Common myeloid progenitor, CD34-positive (primary cell): ENCODE data around the gene C9orf57.
"Not testable (repeated sequence)": the region's sequence is repeated elsewhere in the genome, so short reads cannot be mapped to it uniquely, and the experiment has no call there.

Experiments
- CTCF ChIA-PET: fragments of 350-600 bp; sonication (Branson Sonifier 250); formaldehyde crosslinking; loops from one replicate; lab custom pipeline; 2021; ENCODE audit warnings: antibody characterized with exemption; lab: Charles Lee
- POLR2A ChIA-PET: fragments of 350-600 bp; sonication (Branson Sonifier 250); formaldehyde crosslinking; loops from one replicate; lab custom pipeline; 2021; ENCODE audit warnings: antibody characterized with exemption; lab: Charles Lee
- DNase-seq, 3 donors: peaks; one replicate each; pipeline versions ENCODE4 v3.0.0 to v3.0.0-alpha.2; 2013
- H3K27ac ChIP-seq, 2 experiments: 1 replicate in 1 of 2; 2 replicates in 1 of 2; pipeline ENCODE4 v1.7.0; 2013; ENCODE audit warnings: inconsistent platforms in 2 of 2, low read length in 2 of 2, mild to moderate bottlenecking in 2 of 2, low read depth in 1 of 2, moderate library complexity in 1 of 2; ENCODE audit not compliant: severe bottlenecking in 2 of 2, insufficient read depth in 1 of 2, poor library complexity in 1 of 2
- H3K27me3 ChIP-seq, 5 experiments: replicated peaks in 2 of 5; 1 replicate in 3 of 5; 2 replicates in 2 of 5; pipeline versions ENCODE4 v1.6.1 to v1.7.0; 2013; ENCODE audit warnings: low read length in 4 of 5, mild to moderate bottlenecking in 2 of 5, moderate library complexity in 2 of 5, inconsistent platforms in 1 of 5; ENCODE audit not compliant: insufficient read depth in 5 of 5, control insufficient read depth in 4 of 5
- H3K36me3 ChIP-seq, 4 experiments: 1 replicate in 2 of 4; 2 replicates in 2 of 4; pipeline versions ENCODE4 v1.6.1 to v1.7.0; 2013; ENCODE audit warnings: low read length in 3 of 4, control low read depth in 1 of 4, mild to moderate bottlenecking in 1 of 4; ENCODE audit not compliant: control insufficient read depth in 4 of 4, insufficient read depth in 4 of 4
- H3K4me1 ChIP-seq, 4 experiments: 1 replicate in 3 of 4; 2 replicates in 1 of 4; pipeline versions ENCODE4 v1.6.1 to v1.7.1; 2013; ENCODE audit warnings: low read length in 3 of 4, mild to moderate bottlenecking in 3 of 4, control low read depth in 1 of 4, inconsistent platforms in 1 of 4, moderate library complexity in 1 of 4; ENCODE audit not compliant: control insufficient read depth in 4 of 4, insufficient read depth in 4 of 4; ENCODE audit errors: control extremely low read depth in 1 of 4
- H3K4me3 ChIP-seq, 7 experiments: 1 replicate in 4 of 7; 2 replicates in 3 of 7; pipeline versions ENCODE4 v1.5.1 to v1.7.0; 2013; ENCODE audit warnings: mild to moderate bottlenecking in 7 of 7, low read length in 6 of 7, moderate library complexity in 6 of 7, inconsistent platforms in 2 of 7, low read depth in 2 of 7, control low read depth in 1 of 7; ENCODE audit not compliant: insufficient read depth in 4 of 7, control insufficient read depth in 1 of 7; ENCODE audit errors: extremely low read depth in 1 of 7
- H3K9me3 ChIP-seq, 5 experiments: 1 replicate in 4 of 5; 2 replicates in 1 of 5; pipeline versions ENCODE4 v1.6.1 to v1.7.1; 2013; ENCODE audit warnings: low read length in 4 of 5, mild to moderate bottlenecking in 2 of 5, inconsistent platforms in 1 of 5, low read depth in 1 of 5, moderate library complexity in 1 of 5; ENCODE audit not compliant: control insufficient read depth in 4 of 5, insufficient read depth in 2 of 5; ENCODE audit errors: control extremely low read depth in 1 of 5
- WGBS: methylation state at CpG from one replicate; pipeline ENCODE4 v1.1.5; 2013; ENCODE audit not compliant: insufficient coverage; 5-methylcytosine and 5-hydroxymethylcytosine counted together

The C9orf57 gene

GRCh38 chr9:72029986-72030385, 30.4 kb downstream of the C9orf57 start:
- no peak for DNase-seq
- no peaks in the 10 kb centered on the region for H3K27me3 ChIP-seq

GRCh38 chr9:72025906-72026305, 34.5 kb downstream of the C9orf57 start:
- CTCF ChIA-PET, result interaction anchor here (0.6 to 5.3 kb wide), 14 partner anchors 9 to 1695 kb away, joined by 3 to 93 read pairs (median 5); no protein-coding TSS in a partner anchor
- Histone ChIP-seq H3K27me3 (no peaks in the 10 kb centered on the region), H3K27ac (no peak overlapping the region), H3K36me3 (no peaks in the 10 kb centered on the region), H3K4me1 (peaks cover 0 to 2% (median 0%) of the 10 kb centered on the region in 4 experiments), H3K4me3 (no peak overlapping the region), H3K9me3 (no peaks in the 10 kb centered on the region)
- WGBS, result 100% methylated on average over 2 of the region's 3 CpGs
- DNase-seq, result no peak
- POLR2A ChIA-PET, result interaction anchor here (0.8 kb wide), 1 partner anchor 247 kb away, joined by 3 read pairs; no protein-coding TSS in a partner anchor

More at GRCh38 chr9:72029986-72030385, 30.4 kb downstream of the C9orf57 start:
- Histone ChIP-seq H3K4me3 (no peak overlapping the region), H3K27ac (no peak overlapping the region), H3K9me3 (peaks cover 0 to 3% (median 0%) of the 10 kb centered on the region in 5 experiments), H3K4me1 (no peaks in the 10 kb centered on the region), H3K36me3 (no peaks in the 10 kb centered on the region)
- ChIA-PET POLR2A (no interaction called here), CTCF (interaction anchor here (1.3 to 3.2 kb wide), 2 partner anchors 9 to 223 kb away, joined by 5 to 13 read pairs; no protein-coding TSS in a partner anchor)
- WGBS, result no CpG with 5 or more reads among the region's 1 CpG

- Histone ChIP-seq H3K27me3 (no peaks in the 10 kb centered on the region), H3K36me3 (no peaks in the 10 kb centered on the region), H3K9me3 (no peaks in the 10 kb centered on the region), H3K27ac (no peak overlapping the region), H3K4me1 (peaks cover 0 to 2% (median 0%) of the 10 kb centered on the region in 4 experiments), H3K4me3 (no peak overlapping the region)
- CTCF ChIA-PET, result interaction anchor here (0.6 to 4.5 kb wide), 7 partner anchors 9 to 738 kb away, joined by 3 to 33 read pairs (median 3); no protein-coding TSS in a partner anchor
- POLR2A ChIA-PET, result no interaction called here
- DNase-seq, result no peak
- WGBS, result no CpG with 5 or more reads among the region's 4 CpGs
Observed at GRCh38 chr9:72023596-72023995, 36.8 kb downstream of the C9orf57 start.

GRCh38 chr9:72022841-72023240, 37.6 kb downstream of the C9orf57 start:
- DNase-seq, result peak; percentile 39 to 73 (median 70)
- Histone ChIP-seq H3K27me3 (no peaks in the 10 kb centered on the region), H3K4me3 (no peak overlapping the region), H3K36me3 (no peaks in the 10 kb centered on the region), H3K9me3 (no peaks in the 10 kb centered on the region), H3K4me1 (peaks cover 0 to 2% (median 0%) of the 10 kb centered on the region in 4 experiments), H3K27ac (no peak overlapping the region)
- ChIA-PET POLR2A (no interaction called here), CTCF (interaction anchor here (0.9 to 2.5 kb wide), 3 partner anchors 12 to 251 kb away, joined by 3 to 6 read pairs (median 3); no protein-coding TSS in a partner anchor)
- 50% methylated on average over 2 of the region's 3 CpGs for WGBS

GRCh38 chr9:72013292-72013760, 47.1 kb downstream of the C9orf57 start:
- ChIA-PET CTCF (interaction anchor here (2.4 kb wide), 1 partner anchor 12 kb away, joined by 11 read pairs; no protein-coding TSS in a partner anchor), POLR2A (no interaction called here)
- no peaks in the 10 kb centered on the region for H3K9me3 ChIP-seq
- no CpG with 5 or more reads among the region's 1 CpG for WGBS
- H3K4me3 ChIP-seq, result no peak overlapping the region
- H3K27me3 ChIP-seq, result no peaks in the 10 kb centered on the region
- H3K4me1 ChIP-seq, result peaks cover 0 to 15% (median 9%) of the 10 kb centered on the region in 4 experiments
- H3K27ac ChIP-seq, result no peak overlapping the region
- peak in 2 of 3 donors; percentile 20 to 21 for DNase-seq
- H3K36me3 ChIP-seq, result no peaks in the 10 kb centered on the region

GRCh38 chr9:72012646-72013045, 47.8 kb downstream of the C9orf57 start:
- WGBS, result 80% methylated on average over 1 of the region's 4 CpGs
- CTCF ChIA-PET, result interaction anchor here (2.4 kb wide), 1 partner anchor 12 kb away, joined by 11 read pairs; no protein-coding TSS in a partner anchor
- H3K4me1 ChIP-seq, result peaks cover 0 to 15% (median 9%) of the 10 kb centered on the region in 4 experiments
- DNase-seq, result peak in 1 of 3 donors; percentile 8
- no peaks in the 10 kb centered on the region for H3K9me3 ChIP-seq
- no peak overlapping the region for H3K4me3 ChIP-seq
- H3K36me3 ChIP-seq, result no peaks in the 10 kb centered on the region
- no peaks in the 10 kb centered on the region for H3K27me3 ChIP-seq
- H3K27ac ChIP-seq, result no peak overlapping the region
- POLR2A ChIA-PET, result no interaction called here

- H3K36me3 ChIP-seq, H3K27ac ChIP-seq, CTCF ChIA-PET, H3K27me3 ChIP-seq, POLR2A ChIA-PET, H3K4me1 ChIP-seq, H3K9me3 ChIP-seq, H3K4me3 ChIP-seq, DNase-seq: not testable (repeated sequence)
- 98% methylated on average over 9 of the region's 20 CpGs for WGBS
Observed at GRCh38 chr9:72007726-72008125, 52.7 kb downstream of the C9orf57 start.
